HG03095 (cell line): ENCODE data around the gene UCKL1.

Experiments used
- ATAC-seq: cut with Tn5 transposase; IDR thresholded peaks from one replicate; pipeline ENCODE4 v1.9.1; 2021; ENCODE audit warnings: moderate library complexity; ENCODE audit not compliant: unreplicated experiment

UCKL1 gene

GRCh38 chr20:63894358-63895201 is 61.6 kb downstream of the UCKL1 start, which contains the start of gene DNAJC5:
Gene DNAJC5, plus strand, starts transcription at chr20:63895126. Its CDS starts 33,220 bp downstream, at chr20:63928346.
- peak; percentile 64 for ATAC-seq

GRCh38 chr20:63893999-63894357 is 62.2 kb downstream of the UCKL1 start:
- no peak for ATAC-seq

- no peak for ATAC-seq
These were observed 63.8 kb downstream of the UCKL1 start for GRCh38 chr20:63892402-63892801.

- ATAC-seq: no peak
These were observed 64.9 kb downstream of the UCKL1 start for GRCh38 chr20:63891061-63892002.

GRCh38 chr20:63890616-63891015 is 65.6 kb downstream of the UCKL1 start:
- ATAC-seq: no peak

GRCh38 chr20:63890201-63890576 is 66.0 kb downstream of the UCKL1 start:
- no peak for ATAC-seq
